Tibial artery (tissue), 4 donors: Measurements from ENCODE around the gene DDX18.

Experiments
- DNase-seq, 2 donors: peaks; one replicate each; pipeline ENCODE4 v3.0.0-alpha.2; 2019
- H3K27ac ChIP-seq, 2 donors: fragments of 200-600 bp; sonication (generic) in 1 of 2; 1 replicate in 1 of 2; 2 replicates in 1 of 2; pipeline ENCODE4 v1.5.1; 2018 to 2019; ENCODE audit warnings: mild to moderate bottlenecking in 1 of 2
- H3K27me3 ChIP-seq, 2 donors: fragments of 200-600 bp; sonication (generic) in 1 of 2; one replicate each; pipeline versions ENCODE4 v1.5.1 to v1.6.0; 2016 to 2019
- H3K36me3 ChIP-seq, 3 donors: fragments of 200-600 bp; sonication (generic) in 2 of 3; one replicate each; pipeline ENCODE4 v1.5.1; 2016 to 2019; ENCODE audit warnings: mild to moderate bottlenecking in 2 of 3
- H3K4me1 ChIP-seq, 4 donors: fragments of 200-600 bp; sonication (generic) in 2 of 4; 1 replicate in 3 of 4; 2 replicates in 1 of 4; pipeline ENCODE4 v1.5.1; 2016 to 2019
- H3K4me3 ChIP-seq, 2 donors: fragments of 200-600 bp; sonication (generic) in 1 of 2; 1 replicate in 1 of 2; 2 replicates in 1 of 2; pipeline ENCODE4 v1.5.1; 2018 to 2019; ENCODE audit warnings: mild to moderate bottlenecking in 2 of 2
- H3K9me3 ChIP-seq, 3 donors: fragments of 200-600 bp; sonication (generic) in 1 of 3; one replicate each; pipeline ENCODE4 v1.5.1; 2016 to 2019
- CTCF ChIP-seq, 2 experiments: fragments of 200-600 bp in 1 of 2; fragments of 450-650 bp in 1 of 2; IDR thresholded peaks; one replicate each; pipeline ENCODE4 v1.5.1; 2017 to 2019; ENCODE audit warnings: antibody characterized with exemption in 2 of 2, mild to moderate bottlenecking in 1 of 2, moderate library complexity in 1 of 2
- intact Hi-C: fragments of 100-400 bp; cut with DNase I; formaldehyde crosslinking; loops from one replicate; pipeline ENCODE4 v1.15.0; 2023; ENCODE audit warnings: low total_unique reads

DDX18 gene

GRCh38 chr2:117828870-117829269, 14.4 kb downstream of the DDX18 start:
- no peak for TF ChIP-seq CTCF (IDR thresholded peaks at IDR 0.05)
- H3K4me1 ChIP-seq = no peaks in the 10 kb centered on the region
- no peaks in the 10 kb centered on the region for H3K27me3 ChIP-seq
- DNase-seq = no peak
- intact Hi-C loops = no loop called here
- no peaks in the 10 kb centered on the region for H3K9me3 ChIP-seq
- H3K27ac ChIP-seq = no peak overlapping the region
- H3K4me3 ChIP-seq = no peak overlapping the region
- peaks cover 72 to 98% (median 90%) of the 10 kb centered on the region in 3 donors for H3K36me3 ChIP-seq

DNA sequence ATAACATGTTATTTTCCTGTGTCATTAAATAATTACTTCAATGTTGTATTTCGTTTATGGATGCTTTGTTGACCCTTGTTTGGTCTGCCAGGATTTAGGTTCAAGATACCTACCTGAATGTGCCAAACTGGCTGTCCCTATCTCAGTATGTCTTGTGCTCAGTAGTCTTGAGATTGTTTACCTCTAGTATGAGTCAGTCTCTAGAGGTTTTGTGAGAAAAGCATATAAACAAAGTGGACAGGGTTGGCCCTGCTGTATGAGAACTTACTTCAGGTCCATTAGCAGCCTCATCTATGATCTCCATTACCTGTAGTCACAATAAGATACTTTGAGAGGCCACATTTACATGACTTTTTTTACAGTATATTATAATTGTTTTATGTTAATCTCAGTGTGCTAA, 17.8 kb downstream of the DDX18 start:
- H3K4me1 ChIP-seq = peaks cover 0 to 16% (median 8%) of the 10 kb centered on the region in 4 donors
- no peaks in the 10 kb centered on the region for H3K9me3 ChIP-seq
- no peak overlapping the region for H3K27ac ChIP-seq
- intact Hi-C loops = no loop called here
- TF ChIP-seq CTCF (IDR thresholded peaks at IDR 0.05) = no peak
- no peak overlapping the region for H3K4me3 ChIP-seq
- H3K36me3 ChIP-seq = peaks cover 41 to 63% (median 58%) of the 10 kb centered on the region in 3 donors
- no peaks in the 10 kb centered on the region for H3K27me3 ChIP-seq
- DNase-seq = no peak

GRCh38 chr2:117832905-117833613, 18.6 kb downstream of the DDX18 start:
- no peaks in the 10 kb centered on the region for H3K27me3 ChIP-seq
- no peaks in the 10 kb centered on the region for H3K9me3 ChIP-seq
- no peak for TF ChIP-seq CTCF (IDR thresholded peaks at IDR 0.05)
- intact Hi-C loops = no loop called here
- no peak overlapping the region for H3K27ac ChIP-seq
- H3K4me3 ChIP-seq = no peak overlapping the region
- peaks cover 0 to 16% (median 8%) of the 10 kb centered on the region in 4 donors for H3K4me1 ChIP-seq
- H3K36me3 ChIP-seq = peaks cover 34 to 56% (median 51%) of the 10 kb centered on the region in 3 donors
- no peak for DNase-seq

DNA sequence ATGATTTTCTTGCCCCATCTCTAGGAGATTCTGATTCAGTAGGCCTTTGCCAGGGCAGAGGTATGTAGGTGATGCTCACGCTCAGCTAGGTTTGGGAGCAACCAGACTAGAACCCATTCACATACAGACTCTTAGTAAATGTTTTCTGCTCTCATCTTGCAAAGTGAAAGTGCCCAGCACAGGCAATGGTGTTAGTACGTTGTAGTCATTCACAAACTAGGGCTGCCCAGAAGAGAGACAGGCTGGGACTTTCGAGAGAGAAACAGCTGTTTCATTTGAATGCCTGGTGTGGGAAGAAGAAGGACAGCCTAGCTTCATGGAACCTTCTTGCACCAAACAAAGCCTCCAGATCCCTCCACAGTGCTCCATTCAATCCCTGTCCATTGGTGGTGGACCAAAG, 19.4 kb downstream of the DDX18 start:
- Histone ChIP-seq H3K36me3 (peaks cover 27 to 47% (median 42%) of the 10 kb centered on the region in 3 donors), H3K9me3 (no peaks in the 10 kb centered on the region), H3K27me3 (no peaks in the 10 kb centered on the region), H3K4me3 (no peak overlapping the region), H3K4me1 (peaks cover 0 to 16% (median 8%) of the 10 kb centered on the region in 4 donors), H3K27ac (no peak overlapping the region)
- TF ChIP-seq CTCF (IDR thresholded peaks at IDR 0.05) = no peak
- no peak for DNase-seq
- intact Hi-C loops = no loop called here

DNA sequence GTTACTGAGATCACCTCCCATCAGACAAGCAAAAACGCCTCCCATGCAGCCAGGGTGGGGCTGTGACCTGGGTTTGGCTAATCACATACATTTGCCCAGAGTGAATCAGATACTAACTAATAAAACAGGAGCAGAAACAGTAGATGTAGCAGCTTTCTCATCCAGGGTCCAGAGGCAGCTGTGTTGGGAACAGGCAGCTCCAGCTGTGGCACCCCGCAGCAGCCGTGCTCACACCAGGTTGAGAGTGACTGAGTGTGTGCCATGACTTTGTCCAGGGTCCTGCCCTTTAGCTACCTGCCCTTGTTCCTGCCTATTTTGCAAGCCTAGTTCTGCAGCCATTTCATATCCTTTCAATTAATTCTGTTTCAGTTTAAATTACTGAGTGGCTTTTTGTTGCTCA, 20.5 kb downstream of the DDX18 start:
- H3K4me3 ChIP-seq = no peak overlapping the region
- H3K4me1 ChIP-seq = peaks cover 0 to 16% (median 8%) of the 10 kb centered on the region in 4 donors
- intact Hi-C loops = loop anchor here (5.0 kb wide), 1 partner anchor 167 kb away; no protein-coding TSS in a partner anchor
- DNase-seq = no peak
- H3K36me3 ChIP-seq = peaks cover 16 to 36% (median 31%) of the 10 kb centered on the region in 3 donors
- no peak for TF ChIP-seq CTCF (IDR thresholded peaks at IDR 0.05)
- no peaks in the 10 kb centered on the region for H3K9me3 ChIP-seq
- no peak overlapping the region for H3K27ac ChIP-seq
- no peaks in the 10 kb centered on the region for H3K27me3 ChIP-seq
